Measurements from ENCODE around the gene FDCSP. TPM values are rescaled to one million over a fixed set of nuclear protein-coding genes. Genes with fewer than 3 reads are reported as not detected.

Gene FDCSP
- total and polyA plus RNA-seq, 2 of the 8 experiments (the other 6 are each of a cell fraction or from before 2014, with no cell fraction given): not detected

- Histone ChIP-seq H3K4ac (replicated peaks; ENCODE audit: insufficient read length, low read depth, low read length) (no peak overlapping the region), H3K23me2 (ENCODE audit: low read depth, low read length) (peaks cover 4% of the 10 kb centered on the region; the same call in 1 of the 2 replicates), H2BK15ac (ENCODE audit: low read length) (no peak overlapping the region), H3K4me3 (ENCODE audit: extremely low read depth in 1 of 4, insufficient read depth in 2 of 4, low read depth in 3 of 4, low read length in 4 of 4) (no peak overlapping the region), H3K23ac (ENCODE audit: insufficient read length) (no peak overlapping the region), H3K56ac (replicated peaks; ENCODE audit: insufficient read length, low read depth, low read length) (no peak overlapping the region), H3K36me3 (ENCODE audit: control insufficient read depth in 2 of 4, insufficient read depth in 4 of 4, low read length in 3 of 4) (no peaks in the 10 kb centered on the region), H3K14ac (ENCODE audit: insufficient read length) (no peak overlapping the region), H2AK5ac (ENCODE audit: low read depth, low read length) (no peak overlapping the region), H2BK12ac (ENCODE audit: low read depth, low read length) (no peak overlapping the region), H3K4me2 (ENCODE audit: insufficient read depth in 1 of 2, low read depth in 2 of 2, low read length in 2 of 2) (no peak overlapping the region), H3K9me3 (ENCODE audit: insufficient read depth in 2 of 2, low read depth in 1 of 2, low read length in 1 of 2) (no peaks in the 10 kb centered on the region), H3K18ac (ENCODE audit: extremely low read depth, low read length) (no peak overlapping the region), H2AFZ (ENCODE audit: low read length) (peak overlapping the region; percentile 63; the same call in 1 of the 2 replicates), H3K9ac (replicated peaks in 1 of 4; ENCODE audit: extremely low read depth in 1 of 4, low read depth in 3 of 4, low read length in 3 of 4) (no peak overlapping the region), H3K79me2 (ENCODE audit: control insufficient read depth in 1 of 2, insufficient read depth in 2 of 2, low read length in 2 of 2) (no peaks in the 10 kb centered on the region), H3K27ac (ENCODE audit: low read depth, low read length) (no peak overlapping the region), H4K91ac (replicated peaks; ENCODE audit: insufficient read length, low read length) (no peak overlapping the region), H2BK20ac (ENCODE audit: low read length) (no peak overlapping the region), H3K4me1 (replicated peaks in 1 of 4; ENCODE audit: control insufficient read depth in 3 of 4, insufficient read depth in 4 of 4, low read length in 3 of 4) (no peaks in the 10 kb centered on the region), H2BK5ac (ENCODE audit: low read depth, low read length) (no peak overlapping the region), H3K27me3 (replicated peaks in 1 of 4; ENCODE audit: control insufficient read depth in 3 of 4, extremely low read depth in 1 of 4, insufficient read depth in 3 of 4, low read length in 3 of 4) (no peaks in the 10 kb centered on the region), H2BK120ac (replicated peaks; ENCODE audit: low read depth, low read length) (no peak overlapping the region), H3K79me1 (ENCODE audit: low read depth, low read length) (no peaks in the 10 kb centered on the region), H4K8ac (ENCODE audit: extremely low read depth, insufficient read depth, low read length) (no peak overlapping the region), H4K5ac (ENCODE audit: insufficient read length, low read depth, low read length) (no peak overlapping the region), H4K20me1 (replicated peaks in 1 of 2; ENCODE audit: control insufficient read depth in 1 of 2, insufficient read depth in 2 of 2, low read length in 2 of 2) (no peaks in the 10 kb centered on the region)
- DNase-seq (ENCODE audit: low read depth in 1 of 2, low spot score in 2 of 2): no peak
- FAIRE-seq: no peak
- POLR2A ChIA-PET (ENCODE audit: partially characterized antibody): no interaction called here
- 83% methylated on average over 2 of the region's 2 CpGs; no CpG with 5 or more reads in 1 of the 2 experiments for WGBS, 2 experiments (ENCODE audit: extremely low coverage in 1 of 2, insufficient coverage in 1 of 2, insufficient read length in 1 of 2, insufficient replicate concordance in 2 of 2, low coverage in 1 of 2, low lambda C conversion rate in 2 of 2, missing lambda C conversion rate in 1 of 2)
- CTCF ChIA-PET (ENCODE audit: partially characterized antibody): interaction anchor here (0.6 to 3.3 kb wide), 21 partner anchors 10 to 1954 kb away, joined by 3 to 13 read pairs (median 4); partner anchors contain the start of gene ODAM
- no peak for TF ChIP-seq BACH1 (IDR thresholded peaks at IDR 0.05; ENCODE audit: low read length)
- no peak for TF ChIP-seq SP1 (IDR thresholded peaks at IDR 0.05; ENCODE audit: low read depth, low read length)
- TF ChIP-seq ZNF274 (IDR thresholded peaks at IDR 0.05; ENCODE audit: borderline replicate concordance, extremely low read depth, low read length): no peak
- no peak for TF ChIP-seq EZH2 (IDR thresholded peaks at IDR 0.05; ENCODE audit: low read depth, low read length, severe bottlenecking)
- no peak for TF ChIP-seq SRF (IDR thresholded peaks at IDR 0.05; ENCODE audit: low read depth, low read length)
- no peak for TF ChIP-seq POLR2AphosphoS5 (IDR thresholded peaks at IDR 0.05; ENCODE audit: low read depth, low read length)
- no peak for TF ChIP-seq POLR2A (IDR thresholded peaks at IDR 0.05; ENCODE audit: control extremely low read depth in 1 of 2, low read depth in 2 of 2, low read length in 2 of 2)
- no peak for TF ChIP-seq KDM4A (IDR thresholded peaks at IDR 0.05; ENCODE audit: low read depth, low read length, severe bottlenecking)
- no peak for TF ChIP-seq RXRA (IDR thresholded peaks at IDR 0.05; ENCODE audit: insufficient read depth, low read depth, low read length)
- TF ChIP-seq SIX5 (IDR thresholded peaks at IDR 0.05; ENCODE audit: low read depth, low read length): no peak
- no peak for TF ChIP-seq SP2 (IDR thresholded peaks at IDR 0.05; ENCODE audit: low read length)
- no peak for TF ChIP-seq ATF2 (IDR thresholded peaks at IDR 0.05; ENCODE audit: low read length)
- no peak for TF ChIP-seq JUND (IDR thresholded peaks at IDR 0.05; ENCODE audit: low read length)
Measured at GRCh38 chr4:70182517-70183167, 43.3 kb upstream of the FDCSP start.
